ENCODE data around the gene PCSK4. TPM values are rescaled to one million over a fixed set of nuclear protein-coding genes. Genes with fewer than 3 reads are reported as not detected.

Gene PCSK4
- total RNA-seq, 4 donors from 2014 or later, result 2.8 to 10.4 (median 6.3) TPM

DNA sequence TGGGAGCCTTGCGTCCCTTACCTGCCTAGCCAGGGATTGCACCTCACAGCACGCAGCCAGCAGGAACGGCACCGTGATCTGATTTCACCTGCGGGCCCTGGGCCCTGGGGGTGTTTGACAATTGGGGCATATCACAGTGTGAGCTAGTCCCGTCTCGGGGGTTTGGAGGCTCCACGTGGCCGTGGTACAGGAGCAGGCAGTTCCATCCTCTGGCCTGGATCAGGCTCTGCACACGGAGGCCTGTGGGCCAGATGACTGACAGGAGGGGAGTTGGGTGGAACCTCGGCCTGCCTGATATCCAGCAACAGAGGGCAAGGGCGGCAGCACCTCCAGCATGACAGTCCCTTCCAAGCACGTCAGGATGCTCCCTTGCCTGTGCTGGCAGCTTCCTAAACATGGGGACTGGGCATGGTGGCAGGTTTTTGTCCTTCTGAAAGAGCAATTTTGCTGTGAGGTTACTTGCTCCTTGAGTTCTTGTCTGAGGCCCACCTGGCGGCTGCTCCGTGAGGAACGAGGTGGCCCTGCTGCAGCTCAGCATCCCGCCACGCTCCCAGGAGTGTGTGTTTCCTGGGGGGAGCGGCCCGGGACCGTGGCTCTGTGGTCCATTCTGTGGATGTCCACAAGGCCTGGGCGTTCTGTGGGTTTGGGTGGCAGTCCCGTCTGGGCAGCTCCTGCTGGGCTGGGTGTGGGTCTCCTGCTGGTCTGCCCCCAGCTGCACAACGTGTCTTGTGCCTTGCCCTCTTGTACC, 58.2 kb downstream of the PCSK4 start:
- 82 to 92% methylated on average over 8 to 20 of the region's 24 CpGs for WGBS, 2 donors
- intact Hi-C loops (cut with DNase I), result no loop called here
- Histone ChIP-seq H3K36me3 (peaks cover 56 to 64% of the 10 kb centered on the region in 2 donors), H3K4me1 (no peaks in the 10 kb centered on the region), H3K4me3 (replicated peaks in 1 of 3) (no peak overlapping the region), H3K27ac (no peak overlapping the region), H3K27me3 (no peaks in the 10 kb centered on the region), H3K9me3 (no peaks in the 10 kb centered on the region)
- DNase-seq, result no peak
- TF ChIP-seq POLR2A (IDR thresholded peaks at IDR 0.05), result no peak
- TF ChIP-seq, protein P1, sequence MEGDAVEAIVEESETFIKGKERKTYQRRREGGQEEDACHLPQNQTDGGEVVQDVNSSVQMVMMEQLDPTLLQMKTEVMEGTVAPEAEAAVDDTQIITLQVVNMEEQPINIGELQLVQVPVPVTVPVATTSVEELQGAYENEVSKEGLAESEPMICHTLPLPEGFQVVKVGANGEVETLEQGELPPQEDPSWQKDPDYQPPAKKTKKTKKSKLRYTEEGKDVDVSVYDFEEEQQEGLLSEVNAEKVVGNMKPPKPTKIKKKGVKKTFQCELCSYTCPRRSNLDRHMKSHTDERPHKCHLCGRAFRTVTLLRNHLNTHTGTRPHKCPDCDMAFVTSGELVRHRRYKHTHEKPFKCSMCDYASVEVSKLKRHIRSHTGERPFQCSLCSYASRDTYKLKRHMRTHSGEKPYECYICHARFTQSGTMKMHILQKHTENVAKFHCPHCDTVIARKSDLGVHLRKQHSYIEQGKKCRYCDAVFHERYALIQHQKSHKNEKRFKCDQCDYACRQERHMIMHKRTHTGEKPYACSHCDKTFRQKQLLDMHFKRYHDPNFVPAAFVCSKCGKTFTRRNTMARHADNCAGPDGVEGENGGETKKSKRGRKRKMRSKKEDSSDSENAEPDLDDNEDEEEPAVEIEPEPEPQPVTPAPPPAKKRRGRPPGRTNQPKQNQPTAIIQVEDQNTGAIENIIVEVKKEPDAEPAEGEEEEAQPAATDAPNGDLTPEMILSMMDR (IDR thresholded peaks at IDR 0.05), result no peak

Other genes with a start within 250 kb of the PCSK4 start
- gene ATP5F1D, start 248.6 kb downstream of the PCSK4 start, total RNA-seq, result 100 to 1,000 TPM in 1 of 4 donors, 10 to 100 TPM in 3; 39.2 to 182 (median 83.0) TPM
- 10 to 100 TPM; 16.2 to 89.2 (median 17.9) TPM for gene MIDN, start 241.8 kb downstream of the PCSK4 start, total RNA-seq
- 1,000 to 10,000 TPM in 2 of 4 donors, 100 to 1,000 TPM in 2; 679 to 1,194 (median 893) TPM for gene CIRBP, start 221.0 kb downstream of the PCSK4 start, total RNA-seq
- gene FAM174C, start 214.8 kb downstream of the PCSK4 start, total RNA-seq, result 100 to 1,000 TPM in 1 of 4 donors, 10 to 100 TPM in 3; 50.8 to 114 (median 64.6) TPM
- gene EFNA2, start 204.5 kb downstream of the PCSK4 start, total RNA-seq, result not detected
- gene NDUFS7, start 106.4 kb downstream of the PCSK4 start, total RNA-seq, result 100 to 1,000 TPM in 2 of 4 donors, 10 to 100 TPM in 2; 75.2 to 185 (median 108) TPM
- 10 to 100 TPM; 22.2 to 39.5 (median 29.1) TPM for gene GAMT, start 88.8 kb downstream of the PCSK4 start, total RNA-seq
- 10 to 100 TPM; 34.4 to 77.3 (median 67.7) TPM for gene DAZAP1, start 82.8 kb downstream of the PCSK4 start, total RNA-seq
- 1,000 to 10,000 TPM; 1,760 to 2,977 (median 2,488) TPM for gene RPS15, start 52.0 kb downstream of the PCSK4 start, total RNA-seq
- under 1 TPM in 3 of 4 donors, not detected in 1; under 0.01 to 0.20 (median 0.08) TPM for gene APC2, start 40.2 kb downstream of the PCSK4 start, total RNA-seq
- 10 to 100 TPM; 47.0 to 64.9 (median 56.5) TPM for gene C19orf25, start 11.1 kb downstream of the PCSK4 start, total RNA-seq
- gene REEP6, start 831 bp upstream of the PCSK4 start, total RNA-seq, result 1 to 10 TPM; 4.2 to 8.5 (median 5.9) TPM
- 1 to 10 TPM in 2 of 4 donors, under 1 TPM in 2; 0.27 to 5.1 (median 2.5) TPM for gene ADAMTSL5, start 22.7 kb upstream of the PCSK4 start, total RNA-seq
- not detected for gene PLK5, start 33.7 kb upstream of the PCSK4 start, total RNA-seq
- gene MEX3D, start 78.0 kb upstream of the PCSK4 start, total RNA-seq, result 10 to 100 TPM; 18.4 to 31.8 (median 26.4) TPM
- gene MBD3, start 102.5 kb upstream of the PCSK4 start, total RNA-seq, result 100 to 1,000 TPM in 3 of 4 donors, 10 to 100 TPM in 1; 58.2 to 149 (median 115) TPM
- 100 to 1,000 TPM in 1 of 4 donors, 10 to 100 TPM in 3; 52.0 to 154 (median 61.9) TPM for gene UQCR11, start 115.1 kb upstream of the PCSK4 start, total RNA-seq
- 10 to 100 TPM; 28.6 to 70.6 (median 43.8) TPM for gene TCF3, start 162.3 kb upstream of the PCSK4 start, total RNA-seq